Suprapubic skin (tissue), 3 donors: ENCODE results near the gene MFN2.

Source experiments
- CTCF ChIP-seq, 2 donors: fragments of 200-600 bp in 1 of 2; fragments of 450-650 bp in 1 of 2; sonication (generic) in 1 of 2; IDR thresholded peaks; one replicate each; pipeline ENCODE4 v1.5.1; 2016 to 2019; ENCODE audit warnings: antibody characterized with exemption in 2 of 2, mild to moderate bottlenecking in 1 of 2, moderate library complexity in 1 of 2
- POLR2A ChIP-seq, 2 donors: fragments of 450-650 bp; IDR thresholded peaks; one replicate each; pipeline ENCODE4 v1.6.1; 2017; ENCODE audit warnings: antibody characterized with exemption in 2 of 2, mild to moderate bottlenecking in 2 of 2, moderate library complexity in 2 of 2

GRCh38 chr1:11944358-11944931, 35.8 kb upstream of the MFN2 start:
- no peak for TF ChIP-seq CTCF (IDR thresholded peaks at IDR 0.05)
- TF ChIP-seq POLR2A (IDR thresholded peaks at IDR 0.05), result no peak
